ENCODE results near the gene TMEM116.

DNA sequence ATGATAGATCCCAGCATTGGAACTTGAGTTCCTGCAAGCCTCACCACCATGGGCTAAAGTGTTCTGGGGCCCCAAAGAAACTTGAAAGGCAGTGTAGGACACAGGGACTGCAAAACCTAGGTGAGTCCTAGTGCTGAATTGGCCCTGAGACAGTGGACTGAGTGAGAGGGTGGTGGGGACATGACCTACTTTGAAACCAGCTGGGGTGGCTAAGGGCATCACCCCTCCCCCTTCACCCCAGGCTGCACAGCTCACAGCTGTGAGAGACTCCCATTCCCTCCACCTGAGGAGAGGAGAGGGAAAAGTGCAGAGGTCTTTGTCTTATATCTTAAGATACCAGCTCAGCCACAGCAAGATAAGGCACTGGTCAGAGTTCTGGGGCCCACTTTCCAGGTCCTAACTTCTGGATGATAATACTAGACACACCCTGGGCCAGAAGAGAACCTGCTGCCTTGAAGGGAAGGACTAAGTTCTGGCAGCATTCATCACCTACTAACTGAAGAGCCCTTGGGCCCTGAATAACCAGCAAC lies 108.5 kb downstream of the TMEM116 start:
- no peak for TF ChIP-seq POLR2A (IDR thresholded peaks at IDR 0.05)
- TF ChIP-seq, protein P1, sequence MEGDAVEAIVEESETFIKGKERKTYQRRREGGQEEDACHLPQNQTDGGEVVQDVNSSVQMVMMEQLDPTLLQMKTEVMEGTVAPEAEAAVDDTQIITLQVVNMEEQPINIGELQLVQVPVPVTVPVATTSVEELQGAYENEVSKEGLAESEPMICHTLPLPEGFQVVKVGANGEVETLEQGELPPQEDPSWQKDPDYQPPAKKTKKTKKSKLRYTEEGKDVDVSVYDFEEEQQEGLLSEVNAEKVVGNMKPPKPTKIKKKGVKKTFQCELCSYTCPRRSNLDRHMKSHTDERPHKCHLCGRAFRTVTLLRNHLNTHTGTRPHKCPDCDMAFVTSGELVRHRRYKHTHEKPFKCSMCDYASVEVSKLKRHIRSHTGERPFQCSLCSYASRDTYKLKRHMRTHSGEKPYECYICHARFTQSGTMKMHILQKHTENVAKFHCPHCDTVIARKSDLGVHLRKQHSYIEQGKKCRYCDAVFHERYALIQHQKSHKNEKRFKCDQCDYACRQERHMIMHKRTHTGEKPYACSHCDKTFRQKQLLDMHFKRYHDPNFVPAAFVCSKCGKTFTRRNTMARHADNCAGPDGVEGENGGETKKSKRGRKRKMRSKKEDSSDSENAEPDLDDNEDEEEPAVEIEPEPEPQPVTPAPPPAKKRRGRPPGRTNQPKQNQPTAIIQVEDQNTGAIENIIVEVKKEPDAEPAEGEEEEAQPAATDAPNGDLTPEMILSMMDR (IDR thresholded peaks at IDR 0.05) = no peak
